ENCODE measurements around the gene TTF1.

TTF1 gene

DNA sequence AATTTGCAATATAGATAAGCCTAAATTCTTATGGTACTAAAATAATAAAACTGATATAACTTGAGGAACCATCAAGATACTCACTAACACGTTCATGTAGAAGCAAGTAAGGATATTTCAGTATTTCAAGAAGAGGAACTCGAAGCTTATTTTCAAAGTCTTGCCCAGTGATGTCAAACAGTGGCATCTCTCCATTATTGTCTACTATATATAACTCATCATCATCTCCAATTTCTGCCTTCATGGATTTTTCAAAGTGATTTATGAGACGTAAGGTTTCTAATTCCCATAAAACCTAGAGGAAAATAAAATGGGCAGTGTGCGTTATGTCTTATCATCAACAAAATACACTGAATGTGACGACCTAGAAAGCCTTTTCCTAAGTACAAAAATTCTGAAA is 60.5 kb downstream of the TTF1 start:
- Histone ChIP-seq H3K4me3 (replicated peaks; ENCODE audit: insufficient read depth, low read length) (no peak overlapping the region), H3K27me3 (ENCODE audit: insufficient read depth, poor library complexity, severe bottlenecking) (no peaks in the 10 kb centered on the region), H3K27ac (replicated peaks) (no peak overlapping the region)
- TF ChIP-seq POLR2AphosphoS5 (IDR thresholded peaks at IDR 0.05; ENCODE audit: low read depth) (no peak), SPI1 (IDR thresholded peaks at IDR 0.05; ENCODE audit: borderline replicate concordance, low read depth) (no peak), GABPA (IDR thresholded peaks at IDR 0.05; ENCODE audit: low read depth) (no peak)
- TF ChIP-seq, protein P1, sequence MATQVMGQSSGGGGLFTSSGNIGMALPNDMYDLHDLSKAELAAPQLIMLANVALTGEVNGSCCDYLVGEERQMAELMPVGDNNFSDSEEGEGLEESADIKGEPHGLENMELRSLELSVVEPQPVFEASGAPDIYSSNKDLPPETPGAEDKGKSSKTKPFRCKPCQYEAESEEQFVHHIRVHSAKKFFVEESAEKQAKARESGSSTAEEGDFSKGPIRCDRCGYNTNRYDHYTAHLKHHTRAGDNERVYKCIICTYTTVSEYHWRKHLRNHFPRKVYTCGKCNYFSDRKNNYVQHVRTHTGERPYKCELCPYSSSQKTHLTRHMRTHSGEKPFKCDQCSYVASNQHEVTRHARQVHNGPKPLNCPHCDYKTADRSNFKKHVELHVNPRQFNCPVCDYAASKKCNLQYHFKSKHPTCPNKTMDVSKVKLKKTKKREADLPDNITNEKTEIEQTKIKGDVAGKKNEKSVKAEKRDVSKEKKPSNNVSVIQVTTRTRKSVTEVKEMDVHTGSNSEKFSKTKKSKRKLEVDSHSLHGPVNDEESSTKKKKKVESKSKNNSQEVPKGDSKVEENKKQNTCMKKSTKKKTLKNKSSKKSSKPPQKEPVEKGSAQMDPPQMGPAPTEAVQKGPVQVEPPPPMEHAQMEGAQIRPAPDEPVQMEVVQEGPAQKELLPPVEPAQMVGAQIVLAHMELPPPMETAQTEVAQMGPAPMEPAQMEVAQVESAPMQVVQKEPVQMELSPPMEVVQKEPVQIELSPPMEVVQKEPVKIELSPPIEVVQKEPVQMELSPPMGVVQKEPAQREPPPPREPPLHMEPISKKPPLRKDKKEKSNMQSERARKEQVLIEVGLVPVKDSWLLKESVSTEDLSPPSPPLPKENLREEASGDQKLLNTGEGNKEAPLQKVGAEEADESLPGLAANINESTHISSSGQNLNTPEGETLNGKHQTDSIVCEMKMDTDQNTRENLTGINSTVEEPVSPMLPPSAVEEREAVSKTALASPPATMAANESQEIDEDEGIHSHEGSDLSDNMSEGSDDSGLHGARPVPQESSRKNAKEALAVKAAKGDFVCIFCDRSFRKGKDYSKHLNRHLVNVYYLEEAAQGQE (IDR thresholded peaks at IDR 0.05; ENCODE audit: insufficient replicate concordance, low read depth) = no peak
- TF ChIP-seq, protein P2, sequence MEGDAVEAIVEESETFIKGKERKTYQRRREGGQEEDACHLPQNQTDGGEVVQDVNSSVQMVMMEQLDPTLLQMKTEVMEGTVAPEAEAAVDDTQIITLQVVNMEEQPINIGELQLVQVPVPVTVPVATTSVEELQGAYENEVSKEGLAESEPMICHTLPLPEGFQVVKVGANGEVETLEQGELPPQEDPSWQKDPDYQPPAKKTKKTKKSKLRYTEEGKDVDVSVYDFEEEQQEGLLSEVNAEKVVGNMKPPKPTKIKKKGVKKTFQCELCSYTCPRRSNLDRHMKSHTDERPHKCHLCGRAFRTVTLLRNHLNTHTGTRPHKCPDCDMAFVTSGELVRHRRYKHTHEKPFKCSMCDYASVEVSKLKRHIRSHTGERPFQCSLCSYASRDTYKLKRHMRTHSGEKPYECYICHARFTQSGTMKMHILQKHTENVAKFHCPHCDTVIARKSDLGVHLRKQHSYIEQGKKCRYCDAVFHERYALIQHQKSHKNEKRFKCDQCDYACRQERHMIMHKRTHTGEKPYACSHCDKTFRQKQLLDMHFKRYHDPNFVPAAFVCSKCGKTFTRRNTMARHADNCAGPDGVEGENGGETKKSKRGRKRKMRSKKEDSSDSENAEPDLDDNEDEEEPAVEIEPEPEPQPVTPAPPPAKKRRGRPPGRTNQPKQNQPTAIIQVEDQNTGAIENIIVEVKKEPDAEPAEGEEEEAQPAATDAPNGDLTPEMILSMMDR (IDR thresholded peaks at IDR 0.05; ENCODE audit: insufficient read depth, low read length) = no peak
- no peak for DNase-seq (ENCODE audit: low read depth in 1 of 2, low spot score in 1 of 2)

DNA sequence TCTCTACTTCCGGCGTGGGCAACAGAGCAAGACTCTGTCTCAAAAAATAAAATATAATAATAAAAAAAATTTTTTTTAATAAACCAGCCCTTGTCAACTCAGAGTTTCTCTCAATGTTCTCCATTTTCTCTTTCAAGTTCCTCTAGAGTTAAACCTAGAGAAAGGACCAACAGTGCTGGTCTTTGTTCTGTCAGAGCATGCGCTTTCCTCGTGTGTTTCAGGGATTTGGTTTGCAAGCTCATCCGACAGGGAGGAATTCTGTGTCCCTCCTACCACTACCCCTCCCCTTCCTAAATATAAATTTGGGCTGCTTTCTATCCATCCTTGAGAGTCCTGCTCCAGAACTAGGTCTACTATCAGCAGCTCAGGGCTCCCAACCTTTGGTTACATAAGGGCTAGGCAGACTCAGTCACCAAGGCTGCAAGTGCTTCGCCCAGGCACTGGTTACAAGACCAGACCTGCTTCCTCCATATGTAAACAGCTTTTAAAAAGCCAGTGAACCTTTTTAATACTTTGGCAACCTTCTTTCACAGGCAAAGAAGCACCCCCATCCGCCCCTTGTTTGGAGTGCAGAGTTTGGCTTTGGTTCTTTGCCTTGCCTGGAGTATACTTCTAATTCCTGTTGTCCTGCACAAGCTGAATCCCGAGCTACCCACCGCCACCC is 65.3 kb downstream of the TTF1 start:
- H3K4me3 ChIP-seq (replicated peaks; ENCODE audit: insufficient read depth, low read length) = no peak overlapping the region
- no peak overlapping the region for H3K27ac ChIP-seq (replicated peaks)
- no peak for TF ChIP-seq GABPA (IDR thresholded peaks at IDR 0.05; ENCODE audit: low read depth)
- no peak for TF ChIP-seq POLR2AphosphoS5 (IDR thresholded peaks at IDR 0.05; ENCODE audit: low read depth)
- TF ChIP-seq, protein P2 (IDR thresholded peaks at IDR 0.05; ENCODE audit: insufficient read depth, low read length) = no peak
- no peak for TF ChIP-seq SPI1 (IDR thresholded peaks at IDR 0.05; ENCODE audit: borderline replicate concordance, low read depth)
- no peak for DNase-seq (ENCODE audit: low read depth in 1 of 2, low spot score in 1 of 2)
- no peaks in the 10 kb centered on the region for H3K27me3 ChIP-seq (ENCODE audit: insufficient read depth, poor library complexity, severe bottlenecking)

DNA sequence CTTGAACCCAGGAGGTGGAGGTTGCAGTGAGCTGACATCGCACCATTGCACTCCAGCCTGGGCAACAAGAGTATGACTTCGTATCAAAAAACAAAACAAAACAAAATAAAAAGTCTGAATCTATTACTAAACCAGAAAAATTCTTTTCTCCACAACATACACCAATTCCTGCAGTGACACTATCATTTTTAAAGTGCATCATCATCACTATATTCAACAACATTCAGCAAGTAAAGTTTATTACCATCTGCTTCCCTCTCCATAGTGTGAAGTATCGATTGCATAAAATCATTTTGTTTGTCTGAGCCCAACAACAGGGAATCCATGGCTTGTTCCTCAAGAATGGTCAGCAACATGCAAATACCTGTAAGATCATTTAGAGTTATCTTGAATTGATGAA is 72.3 kb downstream of the TTF1 start:
- no peak for DNase-seq (ENCODE audit: low read depth in 1 of 2, low spot score in 1 of 2)
- Histone ChIP-seq H3K27ac (replicated peaks) (no peak overlapping the region), H3K27me3 (ENCODE audit: insufficient read depth, poor library complexity, severe bottlenecking) (no peaks in the 10 kb centered on the region), H3K4me3 (replicated peaks; ENCODE audit: insufficient read depth, low read length) (no peak overlapping the region)
- TF ChIP-seq POLR2AphosphoS5 (IDR thresholded peaks at IDR 0.05; ENCODE audit: low read depth) (no peak), SPI1 (IDR thresholded peaks at IDR 0.05; ENCODE audit: borderline replicate concordance, low read depth) (no peak), GABPA (IDR thresholded peaks at IDR 0.05; ENCODE audit: low read depth) (no peak)
- TF ChIP-seq, protein P2 (IDR thresholded peaks at IDR 0.05; ENCODE audit: insufficient read depth, low read length) = no peak
- TF ChIP-seq, protein P1 (IDR thresholded peaks at IDR 0.05; ENCODE audit: insufficient replicate concordance, low read depth) = no peak

DNA sequence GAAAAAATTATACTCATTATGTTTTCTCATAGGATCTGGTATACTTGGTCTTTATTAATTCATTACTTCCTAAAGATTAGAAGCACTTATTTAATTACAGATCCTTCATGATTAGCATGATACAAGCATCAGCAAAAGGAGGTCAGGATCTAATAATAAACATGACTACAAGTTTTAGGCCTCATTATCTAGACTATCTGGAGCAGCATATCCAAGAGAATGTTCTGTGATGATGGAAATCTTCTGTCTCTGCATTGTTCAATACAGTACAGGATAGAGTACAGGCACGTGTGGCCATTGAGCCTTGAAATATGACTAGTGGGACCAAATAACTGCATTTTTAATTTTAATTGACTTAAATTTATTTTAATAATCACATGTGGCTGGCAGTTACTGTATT is 73.1 kb downstream of the TTF1 start:
- DNase-seq (ENCODE audit: low read depth in 1 of 2, low spot score in 1 of 2) = no peak
- H3K27me3 ChIP-seq (ENCODE audit: insufficient read depth, poor library complexity, severe bottlenecking) = no peaks in the 10 kb centered on the region
- TF ChIP-seq, protein P1 (IDR thresholded peaks at IDR 0.05; ENCODE audit: insufficient replicate concordance, low read depth) = no peak
- TF ChIP-seq GABPA (IDR thresholded peaks at IDR 0.05; ENCODE audit: low read depth) = no peak
- no peak for TF ChIP-seq SPI1 (IDR thresholded peaks at IDR 0.05; ENCODE audit: borderline replicate concordance, low read depth)
- TF ChIP-seq POLR2AphosphoS5 (IDR thresholded peaks at IDR 0.05; ENCODE audit: low read depth) = no peak
- TF ChIP-seq, protein P2 (IDR thresholded peaks at IDR 0.05; ENCODE audit: insufficient read depth, low read length) = no peak
- no peak overlapping the region for H3K4me3 ChIP-seq (replicated peaks; ENCODE audit: insufficient read depth, low read length)
- no peak overlapping the region for H3K27ac ChIP-seq (replicated peaks)

All from HL-60 (cell line).